Thyroid gland (tissue), 4 donors: ENCODE measurements around the gene UBN1.

Source experiments
- POLR2A ChIP-seq, 2 donors: fragments of 450-650 bp; IDR thresholded peaks; one replicate each; pipeline ENCODE4 v1.6.1; 2017; ENCODE audit warnings: antibody characterized with exemption in 2 of 2, mild to moderate bottlenecking in 2 of 2, moderate library complexity in 1 of 2
- TF ChIP-seq, protein P1 (sequence below), 6 experiments: fragments of 200-600 bp in 3 of 6; fragments of 450-650 bp in 3 of 6; sonication (generic) in 3 of 6; IDR thresholded peaks; one replicate each; pipeline ENCODE4 v1.5.1; 2016 to 2019; ENCODE audit warnings: antibody characterized with exemption in 6 of 6, mild to moderate bottlenecking in 2 of 6, inconsistent platforms in 1 of 6, moderate library complexity in 1 of 6

- TF ChIP-seq, protein P1, sequence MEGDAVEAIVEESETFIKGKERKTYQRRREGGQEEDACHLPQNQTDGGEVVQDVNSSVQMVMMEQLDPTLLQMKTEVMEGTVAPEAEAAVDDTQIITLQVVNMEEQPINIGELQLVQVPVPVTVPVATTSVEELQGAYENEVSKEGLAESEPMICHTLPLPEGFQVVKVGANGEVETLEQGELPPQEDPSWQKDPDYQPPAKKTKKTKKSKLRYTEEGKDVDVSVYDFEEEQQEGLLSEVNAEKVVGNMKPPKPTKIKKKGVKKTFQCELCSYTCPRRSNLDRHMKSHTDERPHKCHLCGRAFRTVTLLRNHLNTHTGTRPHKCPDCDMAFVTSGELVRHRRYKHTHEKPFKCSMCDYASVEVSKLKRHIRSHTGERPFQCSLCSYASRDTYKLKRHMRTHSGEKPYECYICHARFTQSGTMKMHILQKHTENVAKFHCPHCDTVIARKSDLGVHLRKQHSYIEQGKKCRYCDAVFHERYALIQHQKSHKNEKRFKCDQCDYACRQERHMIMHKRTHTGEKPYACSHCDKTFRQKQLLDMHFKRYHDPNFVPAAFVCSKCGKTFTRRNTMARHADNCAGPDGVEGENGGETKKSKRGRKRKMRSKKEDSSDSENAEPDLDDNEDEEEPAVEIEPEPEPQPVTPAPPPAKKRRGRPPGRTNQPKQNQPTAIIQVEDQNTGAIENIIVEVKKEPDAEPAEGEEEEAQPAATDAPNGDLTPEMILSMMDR (IDR thresholded peaks at IDR 0.05), result no peak
- no peak for TF ChIP-seq POLR2A (IDR thresholded peaks at IDR 0.05)
Measured at GRCh38 chr16:4884209-4884608, 36.9 kb downstream of the UBN1 start.
